Tibial artery (tissue), 4 donors: ENCODE measurements around the gene KRTAP9-4.
"Not testable (repeated sequence)": the region's sequence is repeated elsewhere in the genome, so short reads cannot be mapped to it uniquely, and the experiment has no call there.

ENCODE experiments used
- DNase-seq, 2 donors: peaks; one replicate each; pipeline ENCODE4 v3.0.0-alpha.2; 2019
- H3K27ac ChIP-seq, 2 donors: fragments of 200-600 bp; sonication (generic) in 1 of 2; 1 replicate in 1 of 2; 2 replicates in 1 of 2; pipeline ENCODE4 v1.5.1; 2018 to 2019; ENCODE audit warnings: mild to moderate bottlenecking in 1 of 2
- H3K27me3 ChIP-seq, 2 donors: fragments of 200-600 bp; sonication (generic) in 1 of 2; one replicate each; pipeline versions ENCODE4 v1.5.1 to v1.6.0; 2016 to 2019
- H3K36me3 ChIP-seq, 3 donors: fragments of 200-600 bp; sonication (generic) in 2 of 3; one replicate each; pipeline ENCODE4 v1.5.1; 2016 to 2019; ENCODE audit warnings: mild to moderate bottlenecking in 2 of 3
- H3K4me1 ChIP-seq, 4 donors: fragments of 200-600 bp; sonication (generic) in 2 of 4; 1 replicate in 3 of 4; 2 replicates in 1 of 4; pipeline ENCODE4 v1.5.1; 2016 to 2019
- H3K4me3 ChIP-seq, 2 donors: fragments of 200-600 bp; sonication (generic) in 1 of 2; 1 replicate in 1 of 2; 2 replicates in 1 of 2; pipeline ENCODE4 v1.5.1; 2018 to 2019; ENCODE audit warnings: mild to moderate bottlenecking in 2 of 2
- H3K9me3 ChIP-seq, 3 donors: fragments of 200-600 bp; sonication (generic) in 1 of 3; one replicate each; pipeline ENCODE4 v1.5.1; 2016 to 2019
- CTCF ChIP-seq, 2 experiments: fragments of 200-600 bp in 1 of 2; fragments of 450-650 bp in 1 of 2; IDR thresholded peaks; one replicate each; pipeline ENCODE4 v1.5.1; 2017 to 2019; ENCODE audit warnings: antibody characterized with exemption in 2 of 2, mild to moderate bottlenecking in 1 of 2, moderate library complexity in 1 of 2
- intact Hi-C: fragments of 100-400 bp; cut with DNase I; formaldehyde crosslinking; loops from one replicate; pipeline ENCODE4 v1.15.0; 2023; ENCODE audit warnings: low total_unique reads

The KRTAP9-4 gene, protein sequence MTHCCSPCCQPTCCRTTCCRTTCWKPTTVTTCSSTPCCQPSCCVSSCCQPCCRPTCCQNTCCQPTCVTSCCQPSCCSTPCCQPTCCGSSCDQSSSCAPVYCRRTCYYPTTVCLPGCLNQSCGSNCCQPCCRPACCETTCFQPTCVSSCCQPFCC

DNA sequence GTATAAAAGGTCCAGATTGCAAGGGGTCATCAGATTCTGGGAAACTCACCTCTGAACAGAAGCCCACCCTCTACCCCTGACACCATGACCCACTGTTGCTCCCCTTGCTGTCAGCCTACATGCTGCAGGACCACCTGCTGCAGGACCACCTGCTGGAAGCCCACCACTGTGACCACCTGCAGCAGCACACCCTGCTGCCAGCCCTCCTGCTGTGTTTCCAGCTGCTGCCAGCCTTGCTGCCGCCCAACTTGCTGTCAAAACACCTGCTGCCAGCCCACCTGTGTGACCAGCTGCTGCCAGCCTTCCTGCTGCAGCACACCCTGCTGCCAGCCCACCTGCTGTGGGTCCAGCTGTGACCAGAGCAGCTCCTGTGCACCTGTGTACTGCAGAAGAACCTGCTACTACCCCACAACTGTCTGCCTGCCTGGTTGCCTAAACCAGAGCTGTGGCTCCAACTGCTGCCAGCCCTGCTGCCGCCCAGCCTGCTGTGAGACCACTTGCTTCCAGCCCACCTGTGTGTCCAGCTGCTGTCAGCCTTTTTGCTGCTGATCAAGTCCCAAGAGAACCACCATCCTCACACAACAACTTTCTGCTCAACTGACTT lies at the start of gene KRTAP9-4:
Gene KRTAP9-4 (plus strand): TSS at position 51 of the 604 bp plus-strand sequence. CDS start 34 bp downstream, at position 85.
- intact Hi-C loops, H3K27me3 ChIP-seq, H3K4me1 ChIP-seq, DNase-seq, H3K27ac ChIP-seq, H3K36me3 ChIP-seq, H3K4me3 ChIP-seq, H3K9me3 ChIP-seq: not testable (repeated sequence)

GRCh38 chr17:41211845-41212466 lies 37.5 kb upstream of the KRTAP9-4 start:
- intact Hi-C loops: no loop called here
- no peak overlapping the region for H3K4me3 ChIP-seq
- TF ChIP-seq CTCF (IDR thresholded peaks at IDR 0.05): no peak
- H3K36me3 ChIP-seq: no peaks in the 10 kb centered on the region
- peaks cover 0 to 17% of the 10 kb centered on the region in 2 donors for H3K27me3 ChIP-seq
- H3K9me3 ChIP-seq: peaks cover 0 to 7% (median 0%) of the 10 kb centered on the region in 3 donors
- DNase-seq: no peak
- H3K4me1 ChIP-seq: no peaks in the 10 kb centered on the region
- H3K27ac ChIP-seq: no peak overlapping the region

- intact Hi-C loops: no loop called here
- Histone ChIP-seq H3K27ac (no peak overlapping the region), H3K4me3 (no peak overlapping the region), H3K9me3 (peaks cover 0 to 2% (median 0%) of the 10 kb centered on the region in 3 donors), H3K27me3 (peaks cover 0 to 17% of the 10 kb centered on the region in 2 donors), H3K4me1 (no peaks in the 10 kb centered on the region), H3K36me3 (no peaks in the 10 kb centered on the region)
- TF ChIP-seq CTCF (IDR thresholded peaks at IDR 0.05): no peak
- DNase-seq: no peak
Observed at GRCh38 chr17:41212524-41213169, 36.8 kb upstream of the KRTAP9-4 start.

- Histone ChIP-seq H3K4me1 (no peaks in the 10 kb centered on the region), H3K27ac (no peak overlapping the region), H3K9me3 (no peaks in the 10 kb centered on the region), H3K4me3 (no peak overlapping the region), H3K27me3 (peaks cover 0 to 17% of the 10 kb centered on the region in 2 donors), H3K36me3 (no peaks in the 10 kb centered on the region)
- no peak for TF ChIP-seq CTCF (IDR thresholded peaks at IDR 0.05)
- DNase-seq: no peak
- intact Hi-C loops: no loop called here
Observed at GRCh38 chr17:41215681-41216080, 33.8 kb upstream of the KRTAP9-4 start.

GRCh38 chr17:41223821-41224220 lies 25.7 kb upstream of the KRTAP9-4 start:
- DNase-seq: no peak
- Histone ChIP-seq H3K4me3 (no peak overlapping the region), H3K27ac (no peak overlapping the region), H3K9me3 (no peaks in the 10 kb centered on the region), H3K27me3 (no peaks in the 10 kb centered on the region), H3K36me3 (no peaks in the 10 kb centered on the region), H3K4me1 (no peaks in the 10 kb centered on the region)
- intact Hi-C loops: no loop called here
- TF ChIP-seq CTCF (IDR thresholded peaks at IDR 0.05): no peak

- Histone ChIP-seq H3K4me3 (no peak overlapping the region), H3K9me3 (no peaks in the 10 kb centered on the region), H3K27ac (no peak overlapping the region), H3K36me3 (no peaks in the 10 kb centered on the region), H3K27me3 (no peaks in the 10 kb centered on the region), H3K4me1 (no peaks in the 10 kb centered on the region)
- no peak for DNase-seq
- TF ChIP-seq CTCF (IDR thresholded peaks at IDR 0.05): no peak
- intact Hi-C loops: no loop called here
Observed at GRCh38 chr17:41226051-41226450, 23.4 kb upstream of the KRTAP9-4 start.

DNA sequence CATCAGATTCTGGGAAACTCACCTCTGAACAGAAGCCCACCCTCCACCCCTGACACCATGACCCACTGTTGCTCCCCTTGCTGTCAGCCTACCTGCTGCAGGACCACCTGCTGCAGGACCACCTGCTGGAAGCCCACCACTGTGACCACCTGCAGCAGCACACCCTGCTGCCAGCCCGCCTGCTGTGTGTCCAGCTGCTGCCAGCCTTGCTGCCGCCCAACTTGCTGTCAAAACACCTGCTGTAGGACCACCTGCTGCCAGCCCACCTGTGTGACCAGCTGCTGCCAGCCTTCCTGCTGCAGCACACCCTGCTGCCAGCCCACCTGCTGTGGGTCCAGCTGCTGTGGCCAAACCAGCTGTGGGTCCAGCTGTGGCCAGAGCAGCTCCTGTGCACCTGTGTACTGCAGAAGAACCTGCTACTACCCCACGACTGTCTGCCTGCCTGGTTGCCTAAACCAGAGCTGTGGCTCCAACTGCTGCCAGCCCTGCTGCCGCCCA lies 22.8 kb upstream of the KRTAP9-4 start, which contains the start of gene KRTAP9-2:
Gene KRTAP9-2 (plus strand): TSS at position 51 of the 498 bp plus-strand sequence. CDS start 7 bp downstream, at position 58.
- H3K36me3 ChIP-seq, DNase-seq, H3K27ac ChIP-seq, intact Hi-C loops, H3K4me1 ChIP-seq, H3K4me3 ChIP-seq, H3K9me3 ChIP-seq, H3K27me3 ChIP-seq: not testable (repeated sequence)
